GM06990 (cell line): ENCODE results near the gene FOXE1.

Experiments used
- DNase-seq: peaks from one replicate; pipeline ENCODE4 v3.0.0-alpha.2; 2011; ENCODE audit not compliant: insufficient read length; ENCODE audit errors: extremely low read depth
- H3K27me3 ChIP-seq: replicated peaks from 2 replicates; pipeline ENCODE4 v1.6.0; 2011; ENCODE audit warnings: low read length; ENCODE audit not compliant: control insufficient read depth, insufficient read depth
- H3K36me3 ChIP-seq: 2 replicates; pipeline ENCODE4 v1.5.1; 2011; ENCODE audit warnings: low read length; ENCODE audit not compliant: control insufficient read depth, insufficient read depth
- H3K4me3 ChIP-seq: replicated peaks from 2 replicates; pipeline ENCODE4 v1.5.1; 2011; ENCODE audit warnings: low read depth, mild to moderate bottlenecking, control low read depth, low read length
- CTCF ChIP-seq: IDR thresholded peaks from 2 replicates; pipeline ENCODE4 v1.5.1; 2011; ENCODE audit warnings: low read length, control low read depth, mild to moderate bottlenecking, inconsistent platforms; ENCODE audit not compliant: insufficient read depth, poor library complexity, severe bottlenecking

FOXE1 gene

GRCh38 chr9:97852399-97853055, 499 bp upstream of the FOXE1 start:
- DNase-seq: no peak
- H3K36me3 ChIP-seq: no peaks in the 10 kb centered on the region
- TF ChIP-seq CTCF: no peak
- H3K4me3 ChIP-seq: no peak overlapping the region
- H3K27me3 ChIP-seq: peaks cover 4% of the 10 kb centered on the region

GRCh38 chr9:97853844-97854695, 1.0 kb downstream of the FOXE1 start:
- Histone ChIP-seq H3K36me3 (no peaks in the 10 kb centered on the region), H3K27me3 (peaks cover 4% of the 10 kb centered on the region), H3K4me3 (peak overlapping the region; percentile 28)
- TF ChIP-seq CTCF: peak; percentile 5
- peak; percentile 68 for DNase-seq

GRCh38 chr9:97854696-97855485, 1.9 kb downstream of the FOXE1 start:
- no peaks in the 10 kb centered on the region for H3K36me3 ChIP-seq
- peaks cover 4% of the 10 kb centered on the region for H3K27me3 ChIP-seq
- H3K4me3 ChIP-seq: no peak overlapping the region
- no peak for DNase-seq
- no peak for TF ChIP-seq CTCF

GRCh38 chr9:97855486-97855875, 2.5 kb downstream of the FOXE1 start:
- TF ChIP-seq CTCF: no peak
- peaks cover 4% of the 10 kb centered on the region for H3K27me3 ChIP-seq
- H3K4me3 ChIP-seq: no peak overlapping the region
- DNase-seq: no peak
- no peaks in the 10 kb centered on the region for H3K36me3 ChIP-seq

DNA sequence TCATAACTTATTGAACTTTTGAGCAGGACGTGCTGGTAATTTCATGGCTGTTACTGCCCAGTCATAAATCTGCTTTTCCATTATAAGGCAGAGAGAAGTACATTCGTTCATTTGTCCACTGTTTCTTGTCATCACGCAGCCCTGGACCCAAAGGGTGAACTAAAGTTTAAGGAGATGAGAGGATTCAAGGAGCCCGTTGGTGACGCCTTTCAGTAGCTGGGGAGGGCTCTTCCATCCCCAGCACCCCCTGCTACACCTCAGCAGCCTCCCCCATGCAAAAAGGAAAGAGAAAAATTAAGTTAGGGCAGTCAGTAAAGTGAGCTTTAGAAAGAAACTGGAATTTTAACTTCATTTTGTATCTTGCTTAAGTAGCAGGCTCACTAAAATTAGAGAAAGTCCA, 2.9 kb downstream of the FOXE1 start:
- DNase-seq: no peak
- Histone ChIP-seq H3K27me3 (peaks cover 4% of the 10 kb centered on the region), H3K4me3 (no peak overlapping the region), H3K36me3 (no peaks in the 10 kb centered on the region)
- no peak for TF ChIP-seq CTCF
